ENCODE results near the gene TTC39C.
"Not testable (repeated sequence)": the region's sequence is repeated elsewhere in the genome, so short reads cannot be mapped to it uniquely, and the experiment has no call there.

TTC39C gene

GRCh38 chr18:24055878-24056277 is 41.3 kb downstream of the TTC39C start:
- POLR2A ChIA-PET, result interaction anchor here (0.8 kb wide), 1 partner anchor 83 kb away, joined by 5 read pairs; the partner anchor contains the start of gene CABYR

GRCh38 chr18:24056506-24056905 is 42.0 kb downstream of the TTC39C start:
- POLR2A ChIA-PET, result no interaction called here

More at GRCh38 chr18:24055878-24056277, 41.3 kb downstream of the TTC39C start:
- DNase-seq (ENCODE audit: extremely low spot score), result no peak
- no peak for TF ChIP-seq CTCF (IDR thresholded peaks at IDR 0.05; ENCODE audit: control extremely low read depth, extremely low read depth, low read depth, missing control alignments)
- CTCF ChIA-PET, result interaction anchor here (1.2 to 1.8 kb wide), 4 partner anchors 13 to 137 kb away, joined by 3 to 5 read pairs (median 4); no protein-coding TSS in a partner anchor

GRCh38 chr18:24057804-24058203 is 43.2 kb downstream of the TTC39C start:
- ChIA-PET POLR2A (no interaction called here), CTCF (interaction anchor here (1.3 kb wide), 1 partner anchor 9 kb away, joined by 3 read pairs; no protein-coding TSS in a partner anchor)
- DNase-seq (ENCODE audit: extremely low spot score), result no peak
- no peak for TF ChIP-seq CTCF (IDR thresholded peaks at IDR 0.05; ENCODE audit: control extremely low read depth, extremely low read depth, low read depth, missing control alignments)

More at GRCh38 chr18:24056506-24056905, 42.0 kb downstream of the TTC39C start:
- no peak for DNase-seq (ENCODE audit: extremely low spot score)
- no peak for TF ChIP-seq CTCF (IDR thresholded peaks at IDR 0.05; ENCODE audit: control extremely low read depth, extremely low read depth, low read depth, missing control alignments)
- CTCF ChIA-PET, result interaction anchor here (1.2 to 1.8 kb wide), 3 partner anchors 12 to 138 kb away, joined by 3 to 5 read pairs (median 3); no protein-coding TSS in a partner anchor

GRCh38 chr18:24059385-24059784 is 44.8 kb downstream of the TTC39C start:
- DNase-seq (ENCODE audit: extremely low spot score); CTCF ChIA-PET; POLR2A ChIA-PET: not testable (repeated sequence)

GRCh38 chr18:24060644-24061043 is 46.1 kb downstream of the TTC39C start:
- no peak for TF ChIP-seq CTCF (IDR thresholded peaks at IDR 0.05; ENCODE audit: control extremely low read depth, extremely low read depth, low read depth, missing control alignments)
- CTCF ChIA-PET, result interaction anchor here (1.0 to 1.2 kb wide), 2 partner anchors 12 to 27 kb away, joined by 3 read pairs; no protein-coding TSS in a partner anchor
- no peak for DNase-seq (ENCODE audit: extremely low spot score)
- POLR2A ChIA-PET, result no interaction called here

- ChIA-PET CTCF (no interaction called here), POLR2A (no interaction called here)
- TF ChIP-seq CTCF (IDR thresholded peaks at IDR 0.05; ENCODE audit: control extremely low read depth, extremely low read depth, low read depth, missing control alignments), result no peak
- no peak for DNase-seq (ENCODE audit: extremely low spot score)
Measured at GRCh38 chr18:24063121-24063731, 48.7 kb downstream of the TTC39C start.

GRCh38 chr18:24064391-24065100 is 50.0 kb downstream of the TTC39C start:
- ChIA-PET CTCF (no interaction called here), POLR2A (no interaction called here)
- DNase-seq (ENCODE audit: extremely low spot score), result no peak
- no peak for TF ChIP-seq CTCF (IDR thresholded peaks at IDR 0.05; ENCODE audit: control extremely low read depth, extremely low read depth, low read depth, missing control alignments)

Data from GM10248 (cell line).